Measurements from ENCODE around the gene TMEM131.
A peak's percentile ranks its signal among the peaks of the same experiment; 100 is the strongest.
"Not testable (repeated sequence)": the region's sequence is repeated elsewhere in the genome, so short reads cannot be mapped to it uniquely, and the experiment has no call there.

The TMEM131 gene

GRCh38 chr2:98025481-98026037, 29.8 kb upstream of the TMEM131 start:
- no peak overlapping the region for H3K4me3 ChIP-seq (replicated peaks; ENCODE audit: insufficient read depth, low read length)
- TF ChIP-seq REST (IDR thresholded peaks at IDR 0.05; ENCODE audit: insufficient replicate concordance, low read depth) (no peak), SPI1 (IDR thresholded peaks at IDR 0.05; ENCODE audit: borderline replicate concordance, low read depth) (no peak), CTCF (IDR thresholded peaks at IDR 0.05; ENCODE audit: insufficient read depth, low read length) (no peak), POLR2AphosphoS5 (IDR thresholded peaks at IDR 0.05; ENCODE audit: low read depth) (no peak), GABPA (IDR thresholded peaks at IDR 0.05; ENCODE audit: low read depth) (no peak)
- no peaks in the 10 kb centered on the region for H3K27me3 ChIP-seq (ENCODE audit: insufficient read depth, poor library complexity, severe bottlenecking)
- no peak for DNase-seq (ENCODE audit: low read depth in 1 of 2, low spot score in 1 of 2)
- no peak overlapping the region for H3K27ac ChIP-seq (replicated peaks)

- TF ChIP-seq SPI1 (IDR thresholded peaks at IDR 0.05; ENCODE audit: borderline replicate concordance, low read depth), result peak; percentile 69
- H3K27ac ChIP-seq (replicated peaks); DNase-seq (ENCODE audit: low read depth in 1 of 2, low spot score in 1 of 2); H3K27me3 ChIP-seq (ENCODE audit: insufficient read depth, poor library complexity, severe bottlenecking); H3K4me3 ChIP-seq (replicated peaks; ENCODE audit: insufficient read depth, low read length): not testable (repeated sequence)
Measured at GRCh38 chr2:98022067-98022466, 26.3 kb upstream of the TMEM131 start.

GRCh38 chr2:98020992-98021713, 25.4 kb upstream of the TMEM131 start:
- no peak overlapping the region for H3K4me3 ChIP-seq (replicated peaks; ENCODE audit: insufficient read depth, low read length)
- H3K27ac ChIP-seq (replicated peaks), result no peak overlapping the region
- no peaks in the 10 kb centered on the region for H3K27me3 ChIP-seq (ENCODE audit: insufficient read depth, poor library complexity, severe bottlenecking)
- TF ChIP-seq GABPA (IDR thresholded peaks at IDR 0.05; ENCODE audit: low read depth) (no peak), REST (IDR thresholded peaks at IDR 0.05; ENCODE audit: insufficient replicate concordance, low read depth) (no peak), CTCF (IDR thresholded peaks at IDR 0.05; ENCODE audit: insufficient read depth, low read length) (no peak), SPI1 (IDR thresholded peaks at IDR 0.05; ENCODE audit: borderline replicate concordance, low read depth) (no peak), POLR2AphosphoS5 (IDR thresholded peaks at IDR 0.05; ENCODE audit: low read depth) (no peak)
- DNase-seq (ENCODE audit: low read depth in 1 of 2, low spot score in 1 of 2), result no peak

- TF ChIP-seq CTCF (IDR thresholded peaks at IDR 0.05; ENCODE audit: insufficient read depth, low read length) (no peak), GABPA (IDR thresholded peaks at IDR 0.05; ENCODE audit: low read depth) (no peak), POLR2AphosphoS5 (IDR thresholded peaks at IDR 0.05; ENCODE audit: low read depth) (no peak), REST (IDR thresholded peaks at IDR 0.05; ENCODE audit: insufficient replicate concordance, low read depth) (no peak), SPI1 (IDR thresholded peaks at IDR 0.05; ENCODE audit: borderline replicate concordance, low read depth) (no peak)
- no peak overlapping the region for H3K27ac ChIP-seq (replicated peaks)
- H3K4me3 ChIP-seq (replicated peaks; ENCODE audit: insufficient read depth, low read length), result no peak overlapping the region
- no peaks in the 10 kb centered on the region for H3K27me3 ChIP-seq (ENCODE audit: insufficient read depth, poor library complexity, severe bottlenecking)
- DNase-seq (ENCODE audit: low read depth in 1 of 2, low spot score in 1 of 2), result no peak
Measured at GRCh38 chr2:98020516-98020915, 24.8 kb upstream of the TMEM131 start.

Data from HL-60 (cell line).